NCI-H187 (cell line): ENCODE measurements around the gene OVCH2.

Experiments
- DNase-seq, 2 experiments: peaks; one replicate each; lab custom pipeline; 2025; lab: John Stamatoyannopoulos, UW

The OVCH2 gene

DNA sequence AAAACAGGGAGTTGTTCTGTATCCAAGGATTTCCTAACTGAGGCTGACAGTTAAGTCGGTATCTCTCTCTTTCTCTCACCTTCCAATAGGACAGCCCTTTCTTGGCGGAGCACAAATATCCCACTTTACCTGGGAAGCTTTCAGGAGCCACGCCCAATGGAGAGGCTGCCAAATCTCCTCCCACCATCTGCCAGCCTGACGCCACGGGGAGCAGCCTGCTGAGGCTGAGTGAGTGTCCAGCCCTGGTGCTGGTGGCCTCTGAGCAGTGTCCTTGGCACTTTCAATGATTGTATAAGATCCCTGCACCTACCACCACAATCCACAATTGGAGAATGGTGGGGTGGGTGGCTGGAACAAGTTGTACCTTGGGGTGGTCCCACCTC, 66.6 kb downstream of the OVCH2 start:
- peak in 1 of 2 experiments; percentile 43 for DNase-seq
